Measurements from ENCODE around the gene HOXD10.

Gene HOXD10

GRCh38 chr2:176125772-176126054, 9.1 kb downstream of the HOXD10 start:
- Mint-ChIP-seq H3K9me3 (no peaks in the 10 kb centered on the region), H3K36me3 (ENCODE audit: low read depth) (no peaks in the 10 kb centered on the region), H3K27me3 (peaks cover 84% of the 10 kb centered on the region), H3K27ac (no peak overlapping the region), H3K4me1 (ENCODE audit: low read depth) (peaks cover 24% of the 10 kb centered on the region), H3K4me3 (no peak overlapping the region)
- DNase-seq, result no peak

DNA sequence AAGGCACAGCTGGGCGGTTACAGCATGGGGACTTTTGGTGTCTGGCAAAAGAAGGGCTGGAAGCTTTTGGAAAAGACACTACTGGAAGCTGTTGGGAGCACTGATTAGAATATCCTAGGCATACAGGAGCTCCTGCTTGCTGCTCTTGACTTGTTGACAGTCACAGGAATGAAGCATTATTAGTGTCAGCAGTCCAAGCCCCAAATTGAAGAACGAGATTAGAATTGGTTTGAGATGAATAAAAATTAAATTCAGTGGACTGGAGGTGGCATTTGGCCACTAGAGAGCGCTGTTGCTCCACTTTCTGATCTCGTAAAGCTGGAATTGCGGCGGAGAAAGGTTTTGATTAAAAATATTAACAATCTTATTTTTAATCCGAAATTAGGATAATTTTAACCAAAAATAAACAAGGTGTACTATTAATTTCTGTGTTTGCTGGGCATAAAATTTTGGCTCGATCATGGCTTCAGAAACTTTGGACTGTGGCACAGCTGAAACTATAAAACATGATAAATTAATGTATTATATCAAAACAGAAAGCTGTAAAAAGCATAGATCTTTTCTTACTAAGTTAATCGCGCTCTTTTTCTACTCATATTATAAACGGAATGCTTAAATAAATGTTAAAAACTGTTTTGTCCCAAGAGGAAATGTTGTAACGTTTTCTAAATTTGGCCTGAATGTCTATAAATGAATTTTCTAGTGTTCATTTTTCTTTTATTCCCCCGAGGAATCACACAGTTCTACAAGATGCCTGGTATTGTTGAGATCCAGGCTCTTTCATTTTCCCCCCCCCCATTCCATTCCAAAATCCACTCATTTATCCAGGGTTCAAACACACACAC, 10.6 kb downstream of the HOXD10 start:
- Mint-ChIP-seq H3K4me3 (no peak overlapping the region), H3K27me3 (peaks cover 83% of the 10 kb centered on the region), H3K4me1 (ENCODE audit: low read depth) (peaks cover 34% of the 10 kb centered on the region), H3K36me3 (ENCODE audit: low read depth) (no peaks in the 10 kb centered on the region), H3K27ac (no peak overlapping the region), H3K9me3 (no peaks in the 10 kb centered on the region)
- peak; percentile 70 for DNase-seq

DNA sequence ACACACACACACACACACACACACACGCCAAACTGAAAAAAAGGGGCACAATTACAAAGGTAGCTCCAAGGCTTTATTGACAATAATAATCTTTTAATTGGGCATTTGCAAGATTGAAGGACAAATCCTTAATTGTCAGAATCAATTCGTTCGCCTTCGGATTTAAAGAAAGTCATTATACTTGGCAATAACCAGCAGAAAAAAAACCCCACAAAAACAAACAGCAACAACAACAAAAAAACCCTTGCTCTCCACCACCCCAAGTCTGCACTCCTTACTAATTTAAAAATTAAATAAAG, 11.1 kb downstream of the HOXD10 start:
- Mint-ChIP-seq H3K27me3 (peaks cover 84% of the 10 kb centered on the region), H3K9me3 (no peaks in the 10 kb centered on the region), H3K36me3 (ENCODE audit: low read depth) (no peaks in the 10 kb centered on the region), H3K4me3 (peak overlapping the region; percentile 28), H3K27ac (no peak overlapping the region), H3K4me1 (ENCODE audit: low read depth) (peaks cover 35% of the 10 kb centered on the region)
- no peak for DNase-seq

GRCh38 chr2:176128172-176128981, 11.8 kb downstream of the HOXD10 start:
- DNase-seq, result peak; percentile 33
- Mint-ChIP-seq H3K4me3 (peak overlapping the region; percentile 28), H3K36me3 (ENCODE audit: low read depth) (no peaks in the 10 kb centered on the region), H3K27me3 (peaks cover 88% of the 10 kb centered on the region), H3K4me1 (ENCODE audit: low read depth) (peaks cover 35% of the 10 kb centered on the region), H3K9me3 (no peaks in the 10 kb centered on the region), H3K27ac (peak overlapping the region; percentile 35)

- peaks cover 88% of the 10 kb centered on the region for H3K27me3 Mint-ChIP-seq
- H3K4me1 Mint-ChIP-seq (ENCODE audit: low read depth), result peaks cover 28% of the 10 kb centered on the region
- peak; percentile 54 for DNase-seq
- peak within 1 kb of the TSS; percentile 2 for H3K27ac Mint-ChIP-seq
- no peaks in the 10 kb centered on the region for H3K36me3 Mint-ChIP-seq (ENCODE audit: low read depth)
- no peaks in the 10 kb centered on the region for H3K9me3 Mint-ChIP-seq
- H3K4me3 Mint-ChIP-seq, result peak within 1 kb of the TSS; percentile 62
These were observed 12.6 kb downstream of the HOXD10 start, which contains the start of gene HOXD8 for GRCh38 chr2:176128982-176129796. Gene HOXD8 (plus strand): TSS chr2:176129705. CDS start chr2:176130367, 662 bp downstream.

- H3K4me3 Mint-ChIP-seq, result no peak overlapping the region
- no peak overlapping the region for H3K27ac Mint-ChIP-seq
- DNase-seq, result no peak
- H3K9me3 Mint-ChIP-seq, result no peaks in the 10 kb centered on the region
- no peaks in the 10 kb centered on the region for H3K36me3 Mint-ChIP-seq (ENCODE audit: low read depth)
- peaks cover 88% of the 10 kb centered on the region for H3K27me3 Mint-ChIP-seq
- peaks cover 28% of the 10 kb centered on the region for H3K4me1 Mint-ChIP-seq (ENCODE audit: low read depth)
These were observed 13.2 kb downstream of the HOXD10 start for GRCh38 chr2:176129813-176130146.

DNA sequence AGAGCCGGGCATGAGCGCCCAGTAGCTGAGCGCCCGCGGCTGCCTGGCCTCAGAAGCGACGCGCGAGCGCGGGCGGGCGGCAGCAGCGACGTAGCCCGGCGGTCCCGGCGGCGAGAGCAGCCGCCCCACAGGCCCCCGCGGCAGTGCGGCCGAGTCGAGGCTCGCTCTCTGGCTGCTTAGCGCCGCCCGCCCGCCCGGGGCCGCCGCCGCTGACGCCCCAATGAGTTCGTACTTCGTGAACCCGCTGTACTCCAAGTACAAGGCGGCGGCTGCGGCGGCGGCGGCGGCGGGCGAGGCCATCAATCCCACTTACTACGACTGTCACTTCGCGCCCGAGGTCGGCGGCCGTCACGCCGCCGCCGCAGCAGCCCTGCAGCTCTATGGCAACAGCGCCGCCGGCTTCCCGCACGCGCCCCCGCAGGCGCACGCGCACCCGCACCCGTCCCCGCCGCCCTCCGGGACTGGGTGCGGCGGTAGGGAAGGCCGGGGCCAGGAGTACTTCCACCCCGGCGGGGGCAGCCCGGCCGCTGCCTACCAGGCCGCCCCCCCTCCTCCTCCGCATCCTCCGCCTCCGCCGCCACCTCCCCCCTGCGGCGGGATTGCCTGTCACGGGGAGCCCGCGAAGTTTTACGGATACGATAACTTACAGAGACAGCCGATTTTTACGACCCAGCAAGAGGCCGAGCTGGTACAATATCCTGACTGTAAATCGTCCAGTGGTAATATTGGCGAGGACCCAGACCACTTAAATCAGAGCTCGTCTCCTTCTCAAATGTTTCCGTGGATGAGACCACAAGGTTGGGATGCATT, 13.8 kb downstream of the HOXD10 start:
- Mint-ChIP-seq H3K27ac (peak overlapping the region; percentile 60), H3K4me3 (peak overlapping the region; percentile 62), H3K4me1 (ENCODE audit: low read depth) (peaks cover 28% of the 10 kb centered on the region), H3K27me3 (peaks cover 88% of the 10 kb centered on the region), H3K36me3 (ENCODE audit: low read depth) (no peaks in the 10 kb centered on the region), H3K9me3 (no peaks in the 10 kb centered on the region)
- DNase-seq, result peak; percentile 52

DNA sequence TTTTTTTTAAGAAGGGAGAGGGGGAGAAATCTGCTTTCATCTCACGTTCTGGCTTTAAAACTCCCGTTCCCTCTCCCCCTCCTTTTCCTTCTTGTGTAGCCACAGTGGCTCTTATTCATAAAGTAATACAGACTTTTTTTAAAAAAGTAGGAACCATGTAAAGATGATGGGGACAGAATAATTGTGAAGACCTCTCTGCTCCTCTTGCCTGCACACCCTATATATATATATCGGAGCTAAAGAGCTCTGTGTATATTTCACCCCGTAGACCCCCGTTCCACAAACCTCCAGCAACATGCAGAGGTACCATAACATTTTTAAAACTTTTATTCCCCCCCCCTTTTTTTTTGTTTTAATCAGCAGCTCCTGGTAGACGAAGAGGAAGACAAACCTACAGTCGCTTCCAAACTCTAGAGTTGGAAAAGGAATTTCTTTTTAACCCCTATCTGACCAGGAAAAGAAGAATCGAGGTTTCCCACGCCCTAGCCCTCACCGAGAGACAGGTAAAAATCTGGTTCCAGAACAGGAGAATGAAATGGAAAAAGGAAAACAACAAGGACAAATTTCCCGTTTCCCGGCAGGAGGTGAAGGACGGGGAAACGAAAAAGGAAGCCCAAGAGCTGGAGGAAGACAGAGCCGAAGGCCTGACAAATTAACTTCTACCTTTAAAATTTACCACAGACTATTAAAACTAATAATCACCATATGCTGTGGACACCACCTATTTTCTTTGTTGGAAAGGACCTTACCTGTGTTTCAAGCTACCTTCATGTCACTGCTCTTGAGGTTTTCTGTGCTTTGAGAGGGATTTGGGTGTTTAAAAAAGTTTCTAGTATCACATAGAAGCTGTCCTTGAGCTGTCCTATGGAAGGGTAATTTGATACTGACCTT, 14.6 kb downstream of the HOXD10 start:
- Mint-ChIP-seq H3K4me1 (ENCODE audit: low read depth) (peaks cover 35% of the 10 kb centered on the region), H3K27me3 (peaks cover 88% of the 10 kb centered on the region), H3K27ac (peak overlapping the region; percentile 60), H3K9me3 (no peaks in the 10 kb centered on the region), H3K4me3 (peak overlapping the region; percentile 62), H3K36me3 (ENCODE audit: low read depth) (no peaks in the 10 kb centered on the region)
- DNase-seq, result no peak

DNA sequence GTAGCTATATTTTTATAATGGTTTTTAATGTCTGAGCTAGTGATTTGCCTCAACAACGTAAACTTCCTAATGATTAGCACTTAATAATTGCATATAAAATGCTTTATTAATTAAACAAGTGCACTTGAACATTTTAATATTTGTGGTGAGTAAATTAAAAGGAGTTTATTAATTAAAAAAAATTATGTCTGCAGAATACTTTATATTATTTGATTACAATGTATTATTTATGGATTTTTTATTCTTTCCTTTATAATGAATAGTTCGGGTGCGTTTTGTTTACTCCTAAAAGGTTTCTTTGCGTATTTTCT, 15.2 kb downstream of the HOXD10 start:
- peaks cover 87% of the 10 kb centered on the region for H3K27me3 Mint-ChIP-seq
- peak overlapping the region; percentile 53 for H3K4me3 Mint-ChIP-seq
- no peak for DNase-seq
- H3K36me3 Mint-ChIP-seq (ENCODE audit: low read depth), result no peaks in the 10 kb centered on the region
- H3K9me3 Mint-ChIP-seq, result no peaks in the 10 kb centered on the region
- no peak overlapping the region for H3K27ac Mint-ChIP-seq
- peaks cover 37% of the 10 kb centered on the region for H3K4me1 Mint-ChIP-seq (ENCODE audit: low read depth)

DNA sequence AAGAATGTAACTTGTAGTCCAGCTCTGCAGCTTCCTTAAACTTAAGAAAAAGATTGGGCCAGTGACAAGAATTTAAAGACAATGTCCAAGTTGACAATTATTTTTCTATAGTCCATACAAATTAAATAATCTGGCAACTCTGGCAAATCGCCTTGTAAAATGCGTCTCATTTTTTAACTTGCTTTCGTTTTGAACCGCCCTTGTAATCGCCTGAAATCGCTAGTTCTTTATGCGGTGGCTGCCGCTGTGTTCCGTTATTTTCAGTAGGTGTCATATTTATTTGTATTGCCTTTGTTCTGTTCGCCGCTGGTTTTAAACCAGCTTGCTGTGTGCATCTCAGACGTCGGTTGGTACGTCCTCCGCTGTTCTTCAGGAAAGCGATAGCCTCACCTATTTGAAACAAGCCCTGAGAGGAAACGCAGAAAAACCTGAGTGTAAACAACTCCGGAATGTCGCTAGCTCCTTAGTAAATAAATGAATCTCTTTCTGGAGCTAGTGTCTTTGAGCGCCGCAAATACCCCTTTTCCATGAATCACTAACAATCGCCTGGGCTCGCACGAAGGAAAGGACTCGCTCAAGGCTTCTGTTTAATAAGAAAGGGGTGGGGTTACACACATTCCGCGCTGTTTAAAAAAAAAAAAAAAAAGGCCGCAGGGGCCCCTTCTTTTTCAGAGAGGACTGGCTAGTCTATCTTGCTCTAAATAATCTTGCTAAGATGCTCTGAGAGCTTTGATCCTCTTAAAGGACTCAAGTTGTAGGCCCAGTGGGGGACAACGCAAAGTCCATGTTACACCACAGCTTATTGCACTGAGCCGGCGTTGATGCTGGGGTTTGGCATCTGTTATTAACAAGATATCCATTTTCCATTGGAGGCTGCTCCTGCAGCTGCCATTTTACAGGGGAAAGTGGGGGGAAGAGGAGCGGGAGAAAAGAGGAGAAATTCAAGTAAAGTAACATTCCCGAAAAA, 15.9 kb downstream of the HOXD10 start:
- Mint-ChIP-seq H3K4me1 (ENCODE audit: low read depth) (peaks cover 37% of the 10 kb centered on the region), H3K4me3 (peak overlapping the region; percentile 53), H3K36me3 (ENCODE audit: low read depth) (no peaks in the 10 kb centered on the region), H3K9me3 (no peaks in the 10 kb centered on the region), H3K27ac (no peak overlapping the region), H3K27me3 (peaks cover 87% of the 10 kb centered on the region)
- DNase-seq, result peak; percentile 31

DNA sequence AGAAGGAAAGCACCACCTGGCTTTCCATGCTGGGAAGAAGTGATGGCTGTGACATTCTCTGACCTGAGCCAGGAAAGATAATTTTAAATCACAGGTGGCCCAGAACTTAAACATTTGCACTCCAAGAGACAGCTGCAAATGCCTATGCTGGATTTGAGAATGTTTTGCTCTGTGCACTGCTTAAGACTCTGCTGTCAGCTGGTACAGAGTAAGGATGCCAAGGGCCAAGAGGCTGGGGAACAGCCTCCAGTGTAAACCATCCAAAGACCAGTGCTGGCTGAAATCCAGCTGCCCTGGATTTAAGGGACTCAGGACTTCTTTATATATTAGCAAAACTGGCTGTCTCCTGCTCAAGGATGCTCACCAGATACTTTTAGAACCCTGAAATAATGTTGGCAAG, 16.8 kb downstream of the HOXD10 start:
- H3K27ac Mint-ChIP-seq, result no peak overlapping the region
- no peak overlapping the region for H3K4me3 Mint-ChIP-seq
- H3K4me1 Mint-ChIP-seq (ENCODE audit: low read depth), result peaks cover 34% of the 10 kb centered on the region
- no peaks in the 10 kb centered on the region for H3K36me3 Mint-ChIP-seq (ENCODE audit: low read depth)
- H3K9me3 Mint-ChIP-seq, result no peaks in the 10 kb centered on the region
- peaks cover 87% of the 10 kb centered on the region for H3K27me3 Mint-ChIP-seq
- DNase-seq, result no peak

- DNase-seq, result no peak
- Mint-ChIP-seq H3K9me3 (no peaks in the 10 kb centered on the region), H3K4me3 (no peak overlapping the region), H3K27ac (no peak overlapping the region), H3K27me3 (peaks cover 87% of the 10 kb centered on the region), H3K36me3 (ENCODE audit: low read depth) (no peaks in the 10 kb centered on the region), H3K4me1 (ENCODE audit: low read depth) (peaks cover 33% of the 10 kb centered on the region)
These were observed 17.5 kb downstream of the HOXD10 start for GRCh38 chr2:176134035-176134434.
